Loucy (cell line): ENCODE results near the gene CARF.
A peak's percentile ranks its signal among the peaks of the same experiment; 100 is the strongest.
"Not testable (repeated sequence)": the region's sequence is repeated elsewhere in the genome, so short reads cannot be mapped to it uniquely, and the experiment has no call there.

Experiments
- H2AFZ ChIP-seq: fragments of 200-600 bp; sonication (generic); 2 replicates; pipeline ENCODE4 v1.6.0; 2016; ENCODE audit warnings: antibody characterized with exemption, mild to moderate bottlenecking, low read length, moderate library complexity
- H3F3A ChIP-seq: fragments of 200-600 bp; 2 replicates; pipeline ENCODE4 v1.6.0; 2016; ENCODE audit warnings: antibody characterized with exemption, low read depth, mild to moderate bottlenecking
- H3K27me3 ChIP-seq: fragments of 200-600 bp; sonication (generic); 2 replicates; pipeline ENCODE4 v1.6.1; 2014; ENCODE audit warnings: low read length, mild to moderate bottlenecking; ENCODE audit not compliant: insufficient read depth, poor library complexity, severe bottlenecking
- H3K36me3 ChIP-seq: fragments of 200-600 bp; sonication (generic); 2 replicates; pipeline ENCODE4 v1.6.1; 2016; ENCODE audit warnings: low read length; ENCODE audit not compliant: insufficient read depth
- H3K4me1 ChIP-seq: fragments of 200-600 bp; sonication (generic); 2 replicates; pipeline ENCODE4 v1.5.1; 2014; ENCODE audit warnings: low read length, mild to moderate bottlenecking; ENCODE audit not compliant: insufficient read depth, poor library complexity, severe bottlenecking
- H3K4me2 ChIP-seq: fragments of 200-600 bp; sonication (generic); 2 replicates; pipeline ENCODE4 v1.6.0; 2014; ENCODE audit warnings: antibody characterized with exemption, low read length, low read depth, mild to moderate bottlenecking; ENCODE audit not compliant: poor library complexity, severe bottlenecking
- H3K4me3 ChIP-seq: fragments of 200-600 bp; sonication (generic); 2 replicates; pipeline ENCODE4 v1.5.1; 2014; ENCODE audit warnings: low read length, mild to moderate bottlenecking, mixed read lengths; ENCODE audit not compliant: poor library complexity, severe bottlenecking
- H3K79me2 ChIP-seq: fragments of 200-600 bp; sonication (generic); 2 replicates; pipeline ENCODE4 v1.6.1; 2014; ENCODE audit warnings: low read length; ENCODE audit not compliant: insufficient read depth
- H3K9ac ChIP-seq: fragments of 200-600 bp; sonication (generic); 2 replicates; pipeline ENCODE4 v1.6.0; 2014; ENCODE audit warnings: mild to moderate bottlenecking, low read depth, low read length, moderate library complexity; ENCODE audit not compliant: poor library complexity, severe bottlenecking
- H3K9me2 ChIP-seq: fragments of 200-600 bp; sonication (generic); replicated peaks from 2 replicates; pipeline ENCODE4 v1.6.1; 2016; ENCODE audit warnings: low read depth, low read length, mixed read lengths
- H3K9me3 ChIP-seq: fragments of 200-600 bp; sonication (generic); 2 replicates; pipeline ENCODE4 v1.6.1; 2014; ENCODE audit warnings: mild to moderate bottlenecking, antibody characterized with exemption, low read length, low read depth; ENCODE audit not compliant: insufficient read depth
- H4K20me1 ChIP-seq: fragments of 200-600 bp; sonication (generic); 2 replicates; pipeline ENCODE4 v1.6.0; 2014; ENCODE audit warnings: antibody characterized with exemption, low read length, mild to moderate bottlenecking; ENCODE audit not compliant: insufficient read depth, poor library complexity, severe bottlenecking
- CTCF ChIP-seq: fragments of 200-600 bp; sonication (generic); conservative IDR thresholded peaks from 2 replicates; pipeline ENCODE4 v1.5.1; 2014; ENCODE audit warnings: mild to moderate bottlenecking, antibody characterized with exemption, low read length
- EZH2phosphoT487 ChIP-seq: fragments of 200-600 bp; IDR thresholded peaks from 2 replicates; pipeline ENCODE4 v1.6.1; 2018; ENCODE audit warnings: antibody characterized with exemption, mild to moderate bottlenecking, moderate library complexity, borderline replicate concordance

CARF gene

GRCh38 chr2:202885190-202885589 lies 26.9 kb upstream of the CARF start:
- Histone ChIP-seq H3K36me3 (peaks cover 56% of the 10 kb centered on the region; the same call in 1 of the 2 replicates), H3K79me2 (no peaks in the 10 kb centered on the region)
- TF ChIP-seq CTCF (no peak), EZH2phosphoT487 (no peak)

GRCh38 chr2:202905507-202905906 lies 6.6 kb upstream of the CARF start:
- H2AFZ ChIP-seq, H3K27me3 ChIP-seq, H3K9me2 ChIP-seq, H3K4me2 ChIP-seq, H3K4me3 ChIP-seq, H3K9me3 ChIP-seq, H3K9ac ChIP-seq, H3F3A ChIP-seq: not testable (repeated sequence)
- peaks cover 23% of the 10 kb centered on the region; the same call in 1 of the 2 replicates for H3K36me3 ChIP-seq
- peaks cover 17% of the 10 kb centered on the region for H4K20me1 ChIP-seq
- H3K4me1 ChIP-seq = peaks cover 33% of the 10 kb centered on the region
- peaks cover 47% of the 10 kb centered on the region for H3K79me2 ChIP-seq

More at GRCh38 chr2:202885190-202885589, 26.9 kb upstream of the CARF start:
- Histone ChIP-seq H3K9ac (no peak overlapping the region), H3K9me2 (no peaks in the 10 kb centered on the region), H3F3A (no peaks in the 10 kb centered on the region), H3K27me3 (no peaks in the 10 kb centered on the region), H3K4me3 (no peak overlapping the region), H3K4me2 (no peak overlapping the region), H4K20me1 (no peaks in the 10 kb centered on the region), H2AFZ (no peak overlapping the region), H3K9me3 (no peaks in the 10 kb centered on the region), H3K4me1 (peaks cover 9% of the 10 kb centered on the region)

- Histone ChIP-seq H3K36me3 (peaks cover 11% of the 10 kb centered on the region; the same call in 1 of the 2 replicates), H3F3A (no peaks in the 10 kb centered on the region), H4K20me1 (peaks cover 21% of the 10 kb centered on the region), H3K9me3 (no peaks in the 10 kb centered on the region), H3K79me2 (peaks cover 59% of the 10 kb centered on the region), H3K9ac (peak overlapping the region; percentile 40), H3K4me3 (peak overlapping the region; percentile 61), H3K27me3 (no peaks in the 10 kb centered on the region), H3K9me2 (no peaks in the 10 kb centered on the region), H3K4me1 (peaks cover 41% of the 10 kb centered on the region), H2AFZ (no peak overlapping the region), H3K4me2 (peak overlapping the region; percentile 71)
- TF ChIP-seq EZH2phosphoT487 (no peak), CTCF (no peak)
These were observed 3.9 kb upstream of the CARF start for GRCh38 chr2:202908186-202908585.
